Ovary (tissue), 3 donors: ENCODE measurements around the gene PAFAH1B1.

Experiments
- CTCF ChIP-seq, 3 donors: fragments of 450-650 bp in 2 of 3; fragments of 200-600 bp in 1 of 3; IDR thresholded peaks; one replicate each; pipeline versions ENCODE4 v1.5.1 to v1.8.0; 2016 to 2022; ENCODE audit warnings: antibody characterized with exemption in 3 of 3, mild to moderate bottlenecking in 1 of 3
- EP300 ChIP-seq: sonication (generic); formaldehyde crosslinking; IDR thresholded peaks from one replicate; pipeline ENCODE4 v1.6.1; 2017; ENCODE audit warnings: antibody characterized with exemption
- POLR2A ChIP-seq: fragments of 450-650 bp; IDR thresholded peaks from one replicate; pipeline ENCODE4 v1.6.1; 2017; ENCODE audit warnings: antibody characterized with exemption, mild to moderate bottlenecking, moderate library complexity
- donor health status: DM: no; HTN: no; CAD: no.

- TF ChIP-seq CTCF (IDR thresholded peaks at IDR 0.05): no peak
- TF ChIP-seq POLR2A: no peak
- TF ChIP-seq EP300: no peak
Observed at GRCh38 chr17:2695243-2695960, 101.9 kb downstream of the PAFAH1B1 start.
